Lung (tissue), 12 donors: ENCODE results near the gene JSRP1. TPM values are rescaled to one million over a fixed set of nuclear protein-coding genes. Genes with fewer than 3 reads are reported as not detected.

ENCODE experiments used
- ATAC-seq: fragments of 200-7000 bp; cut with Tn5 transposase; one replicate; pipeline ENCODE4 v1.9.1; 2020; ENCODE audit warnings: moderate number of reproducible peaks; ENCODE audit not compliant: insufficient read depth, low FRiP score
- DNase-seq, 3 donors: peaks; one replicate each; pipeline ENCODE4 v3.0.0-alpha.2; 2013 to 2017
- H3K27ac ChIP-seq, 2 donors: one replicate each; pipeline ENCODE4 v1.5.1; 2013; ENCODE audit warnings: mild to moderate bottlenecking in 2 of 2, moderate library complexity in 2 of 2, control low read depth in 1 of 2, inconsistent platforms in 1 of 2, low read depth in 1 of 2, low read length in 1 of 2
- H3K27me3 ChIP-seq, 3 donors: one replicate each; pipeline ENCODE4 v1.5.1; 2013; ENCODE audit warnings: low read length in 2 of 3; ENCODE audit not compliant: control insufficient read depth in 3 of 3, insufficient read depth in 3 of 3
- H3K36me3 ChIP-seq, 4 donors: one replicate each; pipeline ENCODE4 v1.5.1; 2013; ENCODE audit warnings: low read length in 4 of 4, mild to moderate bottlenecking in 1 of 4, moderate library complexity in 1 of 4; ENCODE audit not compliant: control insufficient read depth in 4 of 4, insufficient read depth in 4 of 4
- H3K4me1 ChIP-seq, 5 donors: one replicate each; pipeline ENCODE4 v1.5.1; 2013; ENCODE audit warnings: low read length in 5 of 5, mild to moderate bottlenecking in 2 of 5, moderate library complexity in 1 of 5; ENCODE audit not compliant: control insufficient read depth in 5 of 5, insufficient read depth in 5 of 5
- H3K4me3 ChIP-seq: one replicate; pipeline ENCODE4 v1.5.1; 2013; ENCODE audit warnings: mild to moderate bottlenecking, control low read depth, moderate library complexity
- H3K9ac ChIP-seq, 2 donors: one replicate each; pipeline ENCODE4 v1.5.1; 2013; ENCODE audit warnings: low read length in 2 of 2, control low read depth in 1 of 2; ENCODE audit not compliant: insufficient read depth in 1 of 2
- H3K9me3 ChIP-seq, 4 donors: one replicate each; pipeline ENCODE4 v1.5.1; 2013; ENCODE audit warnings: low read length in 3 of 4, mild to moderate bottlenecking in 1 of 4, moderate library complexity in 1 of 4; ENCODE audit not compliant: control insufficient read depth in 4 of 4, insufficient read depth in 3 of 4
- WGBS, 2 donors: extraction: QIAGEN DNeasy Blood & Tissue Kit; methylation state at CpG; one replicate each; pipeline ENCODE4 v1.1.7; 2013; 5-methylcytosine and 5-hydroxymethylcytosine counted together
- polyA plus RNA-seq, 2 donors: library from polyadenylated mRNA; stranded (reverse); fragments of 200-250 nt; gene quantifications; one replicate each; pipeline ENCODE4 v1.2.1, GENCODE V29; 2013
- total RNA-seq, 2 donors: library from RNA; depleted of rRNA in 1 of 2; stranded (reverse); fragments of >200 nt in 1 of 2; gene quantifications; one replicate each; pipeline ENCODE4 v1.2.1, GENCODE V29; 2014 to 2021
- TF ChIP-seq, protein P1 (sequence below): IDR thresholded peaks from 2 replicates; pipeline ENCODE4 v1.5.1; 2012; ENCODE audit warnings: mild to moderate bottlenecking; ENCODE audit errors: control extremely low read depth, extremely low read depth
- donor health status: control.
- donor health status: control.
- donor health status: Bipolar disorder and iron deficiency.
- donor health status: healthy.
- donor health status: DM: yes; HTN: yes; CAD: no.

JSRP1 gene
- total and polyA plus RNA-seq, 4 donors = 0.61 to 2.3 (median 0.88) TPM

DNA sequence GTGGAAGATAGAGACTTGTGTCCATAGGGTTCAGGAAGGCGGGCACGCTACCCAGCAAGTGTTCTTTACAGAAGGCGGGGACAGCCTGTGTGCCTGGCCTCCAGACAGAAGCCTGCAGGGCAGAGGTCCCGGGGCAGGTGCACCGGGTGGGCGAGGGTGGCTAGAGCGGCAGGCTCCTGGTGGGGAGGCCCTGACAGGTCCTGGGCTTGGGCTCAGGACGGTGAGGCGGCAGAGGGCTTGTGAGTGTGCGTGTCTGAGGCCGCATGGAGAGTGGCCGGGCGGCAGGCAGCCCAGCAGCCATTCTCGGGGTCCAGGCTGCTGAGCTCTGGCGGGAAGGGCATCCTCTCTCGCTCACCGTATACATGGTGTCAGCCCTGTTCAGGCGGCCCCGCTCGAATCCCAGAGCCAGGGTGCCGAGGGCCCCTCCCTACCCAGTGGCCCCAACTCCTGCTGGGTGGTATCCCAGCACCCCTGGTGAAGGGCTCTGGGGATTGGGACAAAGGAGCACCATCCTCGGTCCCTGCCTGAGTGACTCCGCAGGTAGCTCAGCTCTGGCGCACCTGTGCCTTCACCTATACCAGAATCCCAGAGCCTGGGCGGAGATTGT is 10.1 kb downstream of the JSRP1 start:
- Histone ChIP-seq H3K9ac (no peak overlapping the region), H3K27me3 (peaks cover 0 to 10% (median 3%) of the 10 kb centered on the region in 3 donors), H3K36me3 (peaks cover 20 to 60% (median 37%) of the 10 kb centered on the region in 4 donors), H3K4me3 (no peak overlapping the region), H3K27ac (no peak overlapping the region), H3K4me1 (peaks cover 0 to 27% (median 6%) of the 10 kb centered on the region in 5 donors), H3K9me3 (peaks cover 0 to 6% (median 0%) of the 10 kb centered on the region in 4 donors)
- ATAC-seq (no peak), DNase-seq (no peak)
- 92% methylated on average over 25 of the region's 25 CpGs for WGBS, 2 donors
- TF ChIP-seq, protein P1, sequence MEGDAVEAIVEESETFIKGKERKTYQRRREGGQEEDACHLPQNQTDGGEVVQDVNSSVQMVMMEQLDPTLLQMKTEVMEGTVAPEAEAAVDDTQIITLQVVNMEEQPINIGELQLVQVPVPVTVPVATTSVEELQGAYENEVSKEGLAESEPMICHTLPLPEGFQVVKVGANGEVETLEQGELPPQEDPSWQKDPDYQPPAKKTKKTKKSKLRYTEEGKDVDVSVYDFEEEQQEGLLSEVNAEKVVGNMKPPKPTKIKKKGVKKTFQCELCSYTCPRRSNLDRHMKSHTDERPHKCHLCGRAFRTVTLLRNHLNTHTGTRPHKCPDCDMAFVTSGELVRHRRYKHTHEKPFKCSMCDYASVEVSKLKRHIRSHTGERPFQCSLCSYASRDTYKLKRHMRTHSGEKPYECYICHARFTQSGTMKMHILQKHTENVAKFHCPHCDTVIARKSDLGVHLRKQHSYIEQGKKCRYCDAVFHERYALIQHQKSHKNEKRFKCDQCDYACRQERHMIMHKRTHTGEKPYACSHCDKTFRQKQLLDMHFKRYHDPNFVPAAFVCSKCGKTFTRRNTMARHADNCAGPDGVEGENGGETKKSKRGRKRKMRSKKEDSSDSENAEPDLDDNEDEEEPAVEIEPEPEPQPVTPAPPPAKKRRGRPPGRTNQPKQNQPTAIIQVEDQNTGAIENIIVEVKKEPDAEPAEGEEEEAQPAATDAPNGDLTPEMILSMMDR = no peak

DNA sequence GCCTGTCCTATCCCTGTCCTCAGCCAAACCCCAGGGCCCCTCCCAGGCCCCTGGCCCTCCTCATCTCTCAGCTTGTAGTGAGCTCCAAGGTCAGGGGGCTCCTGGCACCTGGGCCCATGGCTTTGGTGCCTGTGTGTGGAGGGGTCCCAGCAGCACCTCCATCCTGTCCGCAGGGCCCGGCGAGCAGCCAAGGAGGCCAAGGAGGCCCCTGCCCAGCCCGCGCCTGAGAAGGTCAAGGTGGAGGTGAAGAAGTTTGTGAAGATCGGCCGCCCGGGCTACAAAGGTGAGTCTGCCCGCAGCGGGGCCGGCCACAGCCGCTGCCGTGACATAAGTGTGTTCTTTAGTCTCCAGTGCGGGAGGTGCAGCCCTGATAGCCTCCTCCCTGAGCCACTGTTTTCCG is 10.9 kb downstream of the JSRP1 start:
- no peak overlapping the region for H3K27ac ChIP-seq

DNA sequence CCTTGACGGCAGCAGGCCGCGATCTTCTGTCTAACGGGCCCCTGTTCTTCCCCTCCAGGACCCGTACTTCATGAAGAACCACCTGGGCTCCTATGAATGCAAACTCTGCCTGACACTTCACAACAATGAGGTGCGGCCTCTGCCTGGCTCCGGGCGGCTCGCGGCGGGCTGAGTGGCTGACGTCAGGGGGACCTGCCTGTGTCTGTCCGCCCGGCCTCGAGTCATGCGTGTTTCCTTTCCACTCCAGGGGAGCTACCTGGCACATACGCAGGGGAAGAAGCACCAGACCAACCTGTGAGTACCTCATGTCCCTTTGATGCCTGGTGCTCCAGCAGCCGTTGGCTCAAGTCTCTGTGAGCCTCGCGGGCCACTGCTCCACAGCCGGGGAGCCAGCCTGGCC is 11.7 kb downstream of the JSRP1 start:
- no peak overlapping the region for H3K4me3 ChIP-seq
- TF ChIP-seq, protein P1 = no peak
- peaks cover 0 to 6% (median 0%) of the 10 kb centered on the region in 4 donors for H3K9me3 ChIP-seq
- H3K9ac ChIP-seq = no peak overlapping the region
- peaks cover 20 to 60% (median 37%) of the 10 kb centered on the region in 4 donors for H3K36me3 ChIP-seq
- no peaks in the 10 kb centered on the region for H3K27me3 ChIP-seq
- DNase-seq (no peak), ATAC-seq (no peak)
- WGBS, 2 donors = 93 to 94% methylated on average over 19 to 21 of the region's 21 CpGs
- H3K4me1 ChIP-seq = peaks cover 4 to 29% (median 9%) of the 10 kb centered on the region in 5 donors
- H3K27ac ChIP-seq = no peak overlapping the region

More for the DNA sequence above, 10.9 kb downstream of the JSRP1 start:
- Histone ChIP-seq H3K9ac (no peak overlapping the region), H3K36me3 (peaks cover 20 to 60% (median 37%) of the 10 kb centered on the region in 4 donors), H3K4me3 (no peak overlapping the region), H3K27me3 (peaks cover 0 to 6% (median 2%) of the 10 kb centered on the region in 3 donors), H3K4me1 (peaks cover 4 to 26% (median 6%) of the 10 kb centered on the region in 5 donors), H3K9me3 (peaks cover 0 to 6% (median 0%) of the 10 kb centered on the region in 4 donors)
- TF ChIP-seq, protein P1 = no peak
- WGBS, 2 donors = 97% methylated on average over 15 of the region's 15 CpGs
- no peak for ATAC-seq
- DNase-seq = no peak

DNA sequence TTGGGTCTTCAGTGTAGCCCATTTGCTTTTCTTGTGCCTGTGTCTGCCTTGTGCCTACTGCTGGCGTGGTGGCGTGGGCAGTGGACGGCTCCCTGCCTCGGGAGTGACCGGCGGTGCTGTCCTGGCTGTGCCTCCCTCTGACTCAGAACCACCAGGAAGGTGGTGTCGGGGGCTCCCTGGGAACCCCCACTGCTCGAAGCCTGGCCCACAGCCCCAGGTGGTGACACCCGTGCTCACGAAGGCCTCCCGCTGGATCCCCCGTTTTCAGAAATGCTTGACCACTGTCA is 12.1 kb downstream of the JSRP1 start:
- Histone ChIP-seq H3K36me3 (peaks cover 20 to 60% (median 37%) of the 10 kb centered on the region in 4 donors), H3K27ac (no peak overlapping the region)

More for the DNA sequence above, 12.1 kb downstream of the JSRP1 start:
- Histone ChIP-seq H3K4me3 (no peak overlapping the region), H3K27me3 (no peaks in the 10 kb centered on the region), H3K9me3 (peaks cover 0 to 4% (median 0%) of the 10 kb centered on the region in 4 donors), H3K9ac (no peak overlapping the region), H3K4me1 (peaks cover 4 to 29% (median 9%) of the 10 kb centered on the region in 5 donors)
- DNase-seq (no peak), ATAC-seq (no peak)
- TF ChIP-seq, protein P1 = no peak
- 92 to 96% methylated on average over 12 of the region's 12 CpGs for WGBS, 2 donors
